Brain pericyte (primary cell): ENCODE measurements around the gene GRIN3A.

Experiments
- DNase-seq: peaks from one replicate; pipeline ENCODE4 v3.0.0-alpha.2; 2012; ENCODE audit warnings: low read depth, low spot score

The GRIN3A gene

GRCh38 chr9:101527066-101527465 is 211.4 kb downstream of the GRIN3A start:
- no peak for DNase-seq

DNA sequence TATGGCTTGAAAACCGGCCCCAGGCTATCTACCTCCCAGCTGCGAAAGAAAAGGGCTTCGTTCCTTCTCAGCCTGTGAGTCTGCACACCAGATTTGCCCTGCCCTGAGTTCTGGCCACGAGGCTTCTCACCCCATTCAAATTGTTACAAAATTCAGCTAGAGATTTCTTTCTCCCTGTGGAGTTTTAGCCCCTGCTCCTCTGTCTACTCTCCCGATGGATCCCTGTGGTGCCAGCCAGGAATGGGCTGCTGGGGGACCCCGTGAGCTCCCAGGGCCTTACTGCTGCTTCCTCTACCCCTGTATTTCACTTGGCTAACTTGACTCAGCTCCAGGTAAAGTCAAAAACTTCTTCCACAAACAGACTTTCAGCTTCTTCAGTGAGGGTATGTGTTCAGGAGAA is 214.1 kb downstream of the GRIN3A start:
- no peak for DNase-seq
